Measurements from ENCODE around the gene NKX1-1.

GRCh38 chr4:1363513-1363912 lies 42.7 kb downstream of the NKX1-1 start:
- TF ChIP-seq POLR2AphosphoS5 (IDR thresholded peaks at IDR 0.05; ENCODE audit: low read depth, low read length) (no peak), POLR2A (IDR thresholded peaks at IDR 0.05; ENCODE audit: low read depth, low read length) (no peak), TAF1 (IDR thresholded peaks at IDR 0.05; ENCODE audit: low read depth, low read length) (no peak), SPI1 (IDR thresholded peaks at IDR 0.05; ENCODE audit: low read depth, low read length) (no peak), POU2F2 (IDR thresholded peaks at IDR 0.05; ENCODE audit: low read depth, low read length) (no peak), PAX5 (IDR thresholded peaks at IDR 0.05; ENCODE audit: insufficient read depth, low read length, severe bottlenecking) (no peak)

Measured in GM12891 (cell line).